NCI-H2107 treated with DMSO at 0.1 percent for 48 hours (cell line): ENCODE data around the gene HMG20A.
A peak's percentile ranks its signal among the peaks of the same experiment; 100 is the strongest.
"Not testable (repeated sequence)": the region's sequence is repeated elsewhere in the genome, so short reads cannot be mapped to it uniquely, and the experiment has no call there.

ENCODE experiments used
- DNase-seq: peaks from one replicate; lab custom pipeline; 2025; ENCODE audit not compliant: unreplicated experiment; lab: John Stamatoyannopoulos, UW

HMG20A gene

GRCh38 chr15:77406846-77407245, 13.8 kb upstream of the HMG20A start:
- no peak for DNase-seq

GRCh38 chr15:77409259-77410156, 11.2 kb upstream of the HMG20A start:
- DNase-seq, result no peak

DNA sequence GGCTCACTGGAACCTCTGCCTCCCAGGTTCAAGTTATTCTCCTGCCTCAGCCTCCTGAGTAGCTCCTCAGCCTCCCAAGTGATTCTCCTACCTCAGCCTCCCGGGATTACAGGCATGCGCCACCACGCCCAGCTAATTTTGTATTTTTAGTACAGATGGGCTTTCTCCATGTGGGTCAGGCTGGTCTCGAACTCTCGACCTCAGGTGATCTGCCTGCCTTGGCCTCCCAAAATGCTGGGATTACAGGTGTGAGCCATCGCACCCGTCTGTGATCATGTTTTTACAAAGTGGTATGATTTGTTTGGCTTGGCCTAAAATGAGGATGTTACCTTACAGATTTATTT, 10.6 kb upstream of the HMG20A start:
- DNase-seq, result not testable (repeated sequence)

- DNase-seq, result no peak
These were observed 9.7 kb upstream of the HMG20A start for GRCh38 chr15:77410701-77411618.

DNA sequence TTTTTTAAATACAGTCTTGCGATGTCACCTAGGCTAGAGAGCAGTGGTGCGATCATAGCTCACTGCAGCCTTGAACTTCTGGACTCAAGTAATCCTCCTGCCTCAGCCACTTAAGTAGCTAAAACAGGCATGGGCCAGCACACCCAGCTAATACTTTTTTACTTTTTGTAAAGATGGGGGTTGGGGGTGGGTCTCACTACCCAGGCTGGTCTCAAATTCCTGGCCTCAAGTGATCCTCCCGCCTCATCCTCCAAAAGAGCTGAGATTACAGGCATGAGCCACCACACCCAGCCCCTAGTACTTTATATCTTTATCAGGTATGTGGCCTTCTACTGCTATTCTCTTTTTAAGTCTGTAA, 9.1 kb upstream of the HMG20A start:
- DNase-seq, result no peak

DNA sequence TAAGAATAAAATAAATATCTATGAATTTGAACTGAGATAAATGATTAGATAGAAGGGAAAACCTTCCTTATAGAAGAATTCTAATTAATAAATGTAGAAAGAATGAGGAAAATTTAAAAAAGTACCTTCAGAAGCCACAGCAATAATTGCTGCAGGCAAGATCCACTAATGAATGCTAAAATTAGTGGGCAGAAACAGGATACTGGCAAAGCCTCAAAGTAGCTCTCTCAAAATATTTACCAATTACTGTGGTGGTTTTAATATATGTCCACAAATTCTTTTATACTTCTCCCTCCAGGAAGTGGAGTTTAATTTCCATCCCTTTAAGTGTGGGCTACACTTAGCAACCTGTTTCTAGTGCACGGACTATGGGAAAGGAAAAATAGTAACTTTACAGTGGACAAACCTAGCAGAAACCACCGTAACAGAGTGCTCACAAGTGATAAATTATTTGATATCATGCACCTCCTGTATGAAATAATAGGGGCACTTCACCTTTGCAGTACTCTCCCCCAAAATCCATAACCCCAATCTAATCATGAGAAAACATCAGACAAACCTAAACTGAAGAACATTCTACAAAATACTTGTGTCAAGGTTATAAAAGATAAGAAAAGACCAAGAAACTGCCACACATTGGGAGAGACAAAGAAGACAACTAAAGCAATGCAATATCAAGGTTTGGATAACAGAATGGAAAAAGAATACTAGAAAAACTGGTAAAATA, 7.6 kb upstream of the HMG20A start:
- no peak for DNase-seq

- no peak for DNase-seq
These were observed 6.9 kb upstream of the HMG20A start for GRCh38 chr15:77413699-77414349.

- no peak for DNase-seq
These were observed 5.8 kb upstream of the HMG20A start for GRCh38 chr15:77414789-77415442.

DNA sequence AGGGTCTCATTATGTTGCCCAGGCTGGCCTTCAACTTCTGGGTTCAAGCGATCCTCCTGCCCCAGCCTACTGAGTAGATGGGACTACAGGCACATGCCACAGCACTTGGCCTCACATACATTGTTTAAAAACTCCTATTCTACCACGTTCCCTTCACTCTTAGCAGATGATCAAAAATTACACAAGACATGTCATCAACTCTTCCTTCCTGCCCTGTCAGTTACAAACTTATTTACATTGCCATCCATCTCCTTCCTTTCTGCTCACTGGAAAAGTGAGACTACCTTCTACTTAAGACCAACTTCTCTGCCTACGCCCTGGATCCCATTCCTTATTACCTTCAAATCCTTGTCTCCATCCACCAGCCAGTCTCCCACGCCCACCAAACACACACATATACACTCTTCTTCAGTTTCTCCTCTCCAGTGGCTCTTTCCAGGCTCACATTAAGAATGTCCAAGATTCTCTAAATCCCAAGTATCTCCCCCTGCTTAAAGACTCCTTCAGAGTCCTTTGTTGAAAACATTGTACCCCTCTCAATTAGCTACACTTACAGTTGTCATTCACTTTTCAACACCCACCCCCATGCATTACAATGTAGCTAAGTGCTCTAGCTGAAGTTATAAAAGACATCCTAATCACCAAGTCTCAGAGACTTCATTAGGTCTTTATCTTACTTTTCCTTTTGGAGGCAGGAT, 5.1 kb upstream of the HMG20A start:
- DNase-seq, result no peak

- no peak for DNase-seq
These were observed 4.6 kb upstream of the HMG20A start for GRCh38 chr15:77416148-77416455.

GRCh38 chr15:77416954-77417353, 3.7 kb upstream of the HMG20A start:
- no peak for DNase-seq

GRCh38 chr15:77417602-77418001, 3.1 kb upstream of the HMG20A start:
- DNase-seq, result no peak

- no peak for DNase-seq
These were observed 2.2 kb upstream of the HMG20A start for GRCh38 chr15:77418391-77418965.

DNA sequence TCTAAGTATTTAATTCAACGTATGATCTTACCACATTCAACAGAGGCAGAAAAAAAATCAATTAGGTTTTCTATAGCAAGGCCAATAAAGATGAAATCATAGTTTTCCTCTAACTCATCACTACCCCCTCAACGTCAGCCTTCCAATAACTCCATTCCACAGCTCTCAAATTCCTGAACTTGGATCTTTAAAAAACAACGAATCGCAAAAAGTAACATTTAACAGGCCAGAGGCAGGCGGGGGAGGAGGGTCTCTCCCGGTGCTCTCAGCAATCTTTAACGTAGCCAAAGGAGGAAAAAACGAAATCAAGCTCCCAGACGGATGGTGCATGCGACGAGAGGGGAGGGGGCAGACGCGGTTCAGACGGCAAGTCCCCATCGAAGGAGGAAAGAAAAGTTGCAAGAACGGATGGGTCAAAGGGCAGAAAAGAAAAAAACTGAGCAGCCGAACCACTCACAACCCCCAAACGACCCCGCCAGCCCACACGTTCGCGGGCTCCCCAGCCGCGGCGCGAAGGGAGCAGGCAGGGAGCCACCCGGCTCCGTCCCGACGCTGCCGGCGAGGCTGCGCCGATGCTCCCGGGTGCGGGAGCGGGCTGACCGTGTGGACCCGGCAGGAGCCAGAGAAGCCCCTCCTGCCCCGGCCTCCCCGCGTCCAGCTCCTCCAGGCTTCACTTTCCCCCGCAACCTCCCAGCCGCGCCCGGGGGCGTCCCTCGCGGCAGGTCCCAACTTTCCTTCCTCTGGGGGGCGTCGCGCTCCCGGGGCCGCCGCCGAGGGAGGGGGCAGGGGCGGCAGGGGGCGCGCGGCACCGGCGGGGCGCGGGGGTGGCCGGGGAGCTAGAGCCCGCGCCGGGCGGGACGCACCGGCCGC, 1.5 kb upstream of the HMG20A start:
- no peak for DNase-seq

GRCh38 chr15:77419836-77420609, 665 bp upstream of the HMG20A start, which contains the start of gene PEAK1:
Gene PEAK1, minus strand, starts transcription at chr15:77420104. Its CDS starts 238,178 bp downstream, at chr15:77181926.
- DNase-seq, result peak; percentile 82

DNA sequence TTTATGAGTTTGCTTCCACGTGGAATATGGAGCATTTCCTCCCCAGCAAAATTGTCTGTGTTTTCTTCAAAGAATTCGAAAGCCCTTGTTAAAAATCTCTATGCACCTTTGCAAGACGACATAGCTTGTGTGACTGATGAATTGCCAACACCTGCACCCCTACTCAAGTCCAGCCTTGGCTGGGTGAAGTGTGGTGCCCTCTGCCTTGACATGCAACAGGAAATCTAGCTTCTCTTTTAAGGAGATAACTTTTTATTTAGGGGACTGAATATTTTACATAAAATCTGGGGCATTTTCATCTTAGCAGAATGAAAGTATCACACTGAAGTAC, 647 bp downstream of the HMG20A start:
- DNase-seq, result no peak

DNA sequence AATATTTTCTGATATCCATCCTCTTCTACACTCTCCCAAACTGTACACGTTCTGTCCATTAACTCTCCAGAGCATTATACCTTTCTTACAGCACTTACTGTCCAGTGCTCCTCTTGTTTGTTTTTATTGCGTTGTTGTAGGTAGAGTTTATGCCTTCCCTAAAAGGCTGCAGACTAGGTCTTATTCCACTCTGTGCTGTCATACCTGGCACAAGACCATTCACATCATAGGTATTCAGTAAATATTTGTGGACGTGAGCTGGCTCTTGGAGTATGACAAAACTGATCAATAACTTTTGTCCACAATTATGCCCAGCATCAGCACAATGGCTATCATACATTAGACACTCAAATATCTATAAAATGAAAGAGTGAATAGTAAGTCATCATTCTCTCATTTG, 4.4 kb downstream of the HMG20A start:
- no peak for DNase-seq

DNA sequence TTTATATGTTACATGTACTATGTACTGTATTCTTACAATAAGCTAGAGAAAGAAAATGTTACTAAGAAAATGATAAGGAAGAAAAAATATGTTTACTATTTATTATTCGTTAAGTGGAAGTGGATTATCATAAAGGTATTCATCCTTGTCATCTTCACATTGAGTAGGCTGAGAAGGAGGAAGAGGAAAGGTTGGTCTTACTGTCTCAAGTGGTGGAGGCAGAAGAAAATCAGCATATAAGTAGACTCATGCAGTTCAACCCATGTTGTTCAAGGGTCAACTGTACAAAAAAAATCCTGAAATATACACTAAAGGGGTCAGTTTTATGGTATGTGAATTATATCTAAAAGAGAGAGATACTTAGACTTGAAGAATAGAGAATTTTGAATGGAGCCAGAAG, 5.7 kb downstream of the HMG20A start:
- no peak for DNase-seq
